ENCODE data around the gene DCBLD2. TPM values are rescaled to one million over a fixed set of nuclear protein-coding genes. Genes with fewer than 3 reads are reported as not detected.

DCBLD2 gene
- total and polyA plus RNA-seq, 2 of the 13 experiments (the other 11 are each of a cell fraction or from before 2014, with no cell fraction given), result 43.8 to 56.9 TPM

DNA sequence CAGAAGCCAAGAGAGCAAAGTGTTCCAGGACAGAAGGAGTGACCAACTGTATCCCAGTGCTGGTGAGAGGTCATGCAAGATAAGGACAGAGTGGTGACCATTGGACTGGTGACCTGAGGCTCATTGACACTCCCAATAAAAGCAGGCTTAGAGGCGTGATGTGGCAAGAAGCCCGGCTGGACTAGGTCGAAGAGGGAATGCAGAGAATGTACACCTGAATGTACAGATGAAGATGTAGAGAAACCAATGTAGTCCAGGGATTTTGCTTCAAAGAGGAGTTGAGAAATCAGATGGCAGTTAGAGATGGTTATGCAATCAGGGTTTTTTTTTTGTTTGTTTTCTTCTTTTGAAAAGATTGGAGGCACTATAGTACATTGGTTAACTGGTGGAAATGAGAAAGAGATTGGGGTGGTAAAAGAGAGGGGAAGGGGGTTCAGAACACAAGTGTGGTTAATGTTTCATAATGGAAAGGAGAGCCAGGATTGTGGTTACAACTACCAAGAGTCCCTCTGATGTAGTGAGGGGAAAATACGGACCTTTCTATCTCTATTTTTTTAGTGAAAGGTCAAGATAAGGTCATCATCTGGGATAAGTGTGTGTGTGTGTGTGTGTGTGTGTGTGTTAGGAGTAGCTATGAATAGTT lies 115.0 kb downstream of the DCBLD2 start (continued):
- TF ChIP-seq, protein P1, sequence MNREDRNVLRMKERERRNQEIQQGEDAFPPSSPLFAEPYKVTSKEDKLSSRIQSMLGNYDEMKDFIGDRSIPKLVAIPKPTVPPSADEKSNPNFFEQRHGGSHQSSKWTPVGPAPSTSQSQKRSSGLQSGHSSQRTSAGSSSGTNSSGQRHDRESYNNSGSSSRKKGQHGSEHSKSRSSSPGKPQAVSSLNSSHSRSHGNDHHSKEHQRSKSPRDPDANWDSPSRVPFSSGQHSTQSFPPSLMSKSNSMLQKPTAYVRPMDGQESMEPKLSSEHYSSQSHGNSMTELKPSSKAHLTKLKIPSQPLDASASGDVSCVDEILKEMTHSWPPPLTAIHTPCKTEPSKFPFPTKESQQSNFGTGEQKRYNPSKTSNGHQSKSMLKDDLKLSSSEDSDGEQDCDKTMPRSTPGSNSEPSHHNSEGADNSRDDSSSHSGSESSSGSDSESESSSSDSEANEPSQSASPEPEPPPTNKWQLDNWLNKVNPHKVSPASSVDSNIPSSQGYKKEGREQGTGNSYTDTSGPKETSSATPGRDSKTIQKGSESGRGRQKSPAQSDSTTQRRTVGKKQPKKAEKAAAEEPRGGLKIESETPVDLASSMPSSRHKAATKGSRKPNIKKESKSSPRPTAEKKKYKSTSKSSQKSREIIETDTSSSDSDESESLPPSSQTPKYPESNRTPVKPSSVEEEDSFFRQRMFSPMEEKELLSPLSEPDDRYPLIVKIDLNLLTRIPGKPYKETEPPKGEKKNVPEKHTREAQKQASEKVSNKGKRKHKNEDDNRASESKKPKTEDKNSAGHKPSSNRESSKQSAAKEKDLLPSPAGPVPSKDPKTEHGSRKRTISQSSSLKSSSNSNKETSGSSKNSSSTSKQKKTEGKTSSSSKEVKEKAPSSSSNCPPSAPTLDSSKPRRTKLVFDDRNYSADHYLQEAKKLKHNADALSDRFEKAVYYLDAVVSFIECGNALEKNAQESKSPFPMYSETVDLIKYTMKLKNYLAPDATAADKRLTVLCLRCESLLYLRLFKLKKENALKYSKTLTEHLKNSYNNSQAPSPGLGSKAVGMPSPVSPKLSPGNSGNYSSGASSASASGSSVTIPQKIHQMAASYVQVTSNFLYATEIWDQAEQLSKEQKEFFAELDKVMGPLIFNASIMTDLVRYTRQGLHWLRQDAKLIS (CRISPR knock-in tag; IDR thresholded peaks at IDR 0.05), result no peak
- TF ChIP-seq, protein P2, sequence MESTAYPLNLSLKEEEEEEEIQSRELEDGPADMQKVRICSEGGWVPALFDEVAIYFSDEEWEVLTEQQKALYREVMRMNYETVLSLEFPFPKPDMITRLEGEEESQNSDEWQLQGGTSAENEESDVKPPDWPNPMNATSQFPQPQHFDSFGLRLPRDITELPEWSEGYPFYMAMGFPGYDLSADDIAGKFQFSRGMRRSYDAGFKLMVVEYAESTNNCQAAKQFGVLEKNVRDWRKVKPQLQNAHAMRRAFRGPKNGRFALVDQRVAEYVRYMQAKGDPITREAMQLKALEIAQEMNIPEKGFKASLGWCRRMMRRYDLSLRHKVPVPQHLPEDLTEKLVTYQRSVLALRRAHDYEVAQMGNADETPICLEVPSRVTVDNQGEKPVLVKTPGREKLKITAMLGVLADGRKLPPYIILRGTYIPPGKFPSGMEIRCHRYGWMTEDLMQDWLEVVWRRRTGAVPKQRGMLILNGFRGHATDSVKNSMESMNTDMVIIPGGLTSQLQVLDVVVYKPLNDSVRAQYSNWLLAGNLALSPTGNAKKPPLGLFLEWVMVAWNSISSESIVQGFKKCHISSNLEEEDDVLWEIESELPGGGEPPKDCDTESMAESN (CRISPR knock-in tag; conservative IDR thresholded peaks at IDR 0.05), result 0 out of 2 replicates have a peak, but pooled peaks have one; percentile 38
- TF ChIP-seq RCOR2 (CRISPR knock-in tag; IDR thresholded peaks at IDR 0.05) (peak; percentile 87), EZH2 (conservative IDR thresholded peaks at IDR 0.05; ENCODE audit: low read depth, low read length) (no peak), CBFB (CRISPR knock-in tag; IDR thresholded peaks at IDR 0.05) (peak; percentile 44; the same call in 1 of the 2 replicates), YEATS4 (CRISPR knock-in tag; IDR thresholded peaks at IDR 0.05; ENCODE audit: borderline replicate concordance) (no peak), KDM2A (CRISPR knock-in tag; IDR thresholded peaks at IDR 0.05; ENCODE audit: borderline replicate concordance, low read depth) (no peak), ZNF501 (CRISPR knock-in tag; IDR thresholded peaks at IDR 0.05) (0 out of 2 replicates have a peak, but pooled peaks have one; percentile 26), HDAC2 (CRISPR knock-in tag; IDR thresholded peaks at IDR 0.05) (peak; percentile 90), ZNF180 (CRISPR knock-in tag; IDR thresholded peaks at IDR 0.05; ENCODE audit: borderline replicate concordance, low read depth) (no peak), ZC3H13 (CRISPR knock-in tag; IDR thresholded peaks at IDR 0.05) (0 out of 2 replicates have a peak, but pooled peaks have one; percentile 38), KAT2B (IDR thresholded peaks at IDR 0.05; ENCODE audit: borderline replicate concordance, low read depth, low read length) (no peak), ZNF761 (CRISPR knock-in tag; conservative IDR thresholded peaks at IDR 0.05) (0 out of 2 replicates have a peak, but pooled peaks have one; percentile 19), SMAD1 (CRISPR knock-in tag; IDR thresholded peaks at IDR 0.05; ENCODE audit: borderline replicate concordance, low read depth) (no peak)
- TF ChIP-seq, protein P3, sequence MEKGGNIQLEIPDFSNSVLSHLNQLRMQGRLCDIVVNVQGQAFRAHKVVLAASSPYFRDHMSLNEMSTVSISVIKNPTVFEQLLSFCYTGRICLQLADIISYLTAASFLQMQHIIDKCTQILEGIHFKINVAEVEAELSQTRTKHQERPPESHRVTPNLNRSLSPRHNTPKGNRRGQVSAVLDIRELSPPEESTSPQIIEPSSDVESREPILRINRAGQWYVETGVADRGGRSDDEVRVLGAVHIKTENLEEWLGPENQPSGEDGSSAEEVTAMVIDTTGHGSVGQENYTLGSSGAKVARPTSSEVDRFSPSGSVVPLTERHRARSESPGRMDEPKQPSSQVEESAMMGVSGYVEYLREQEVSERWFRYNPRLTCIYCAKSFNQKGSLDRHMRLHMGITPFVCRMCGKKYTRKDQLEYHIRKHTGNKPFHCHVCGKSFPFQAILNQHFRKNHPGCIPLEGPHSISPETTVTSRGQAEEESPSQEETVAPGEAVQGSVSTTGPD (CRISPR knock-in tag; IDR thresholded peaks at IDR 0.05), result 0 out of 2 replicates have a peak, but pooled peaks have one; percentile 28
- TF ChIP-seq, protein P4, sequence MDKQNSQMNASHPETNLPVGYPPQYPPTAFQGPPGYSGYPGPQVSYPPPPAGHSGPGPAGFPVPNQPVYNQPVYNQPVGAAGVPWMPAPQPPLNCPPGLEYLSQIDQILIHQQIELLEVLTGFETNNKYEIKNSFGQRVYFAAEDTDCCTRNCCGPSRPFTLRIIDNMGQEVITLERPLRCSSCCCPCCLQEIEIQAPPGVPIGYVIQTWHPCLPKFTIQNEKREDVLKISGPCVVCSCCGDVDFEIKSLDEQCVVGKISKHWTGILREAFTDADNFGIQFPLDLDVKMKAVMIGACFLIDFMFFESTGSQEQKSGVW (CRISPR knock-in tag; IDR thresholded peaks at IDR 0.05; ENCODE audit: borderline replicate concordance), result no peak
- TF ChIP-seq, protein P5, sequence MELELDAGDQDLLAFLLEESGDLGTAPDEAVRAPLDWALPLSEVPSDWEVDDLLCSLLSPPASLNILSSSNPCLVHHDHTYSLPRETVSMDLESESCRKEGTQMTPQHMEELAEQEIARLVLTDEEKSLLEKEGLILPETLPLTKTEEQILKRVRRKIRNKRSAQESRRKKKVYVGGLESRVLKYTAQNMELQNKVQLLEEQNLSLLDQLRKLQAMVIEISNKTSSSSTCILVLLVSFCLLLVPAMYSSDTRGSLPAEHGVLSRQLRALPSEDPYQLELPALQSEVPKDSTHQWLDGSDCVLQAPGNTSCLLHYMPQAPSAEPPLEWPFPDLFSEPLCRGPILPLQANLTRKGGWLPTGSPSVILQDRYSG (CRISPR knock-in tag; IDR thresholded peaks at IDR 0.05), result no peak
- TF ChIP-seq, protein P6, sequence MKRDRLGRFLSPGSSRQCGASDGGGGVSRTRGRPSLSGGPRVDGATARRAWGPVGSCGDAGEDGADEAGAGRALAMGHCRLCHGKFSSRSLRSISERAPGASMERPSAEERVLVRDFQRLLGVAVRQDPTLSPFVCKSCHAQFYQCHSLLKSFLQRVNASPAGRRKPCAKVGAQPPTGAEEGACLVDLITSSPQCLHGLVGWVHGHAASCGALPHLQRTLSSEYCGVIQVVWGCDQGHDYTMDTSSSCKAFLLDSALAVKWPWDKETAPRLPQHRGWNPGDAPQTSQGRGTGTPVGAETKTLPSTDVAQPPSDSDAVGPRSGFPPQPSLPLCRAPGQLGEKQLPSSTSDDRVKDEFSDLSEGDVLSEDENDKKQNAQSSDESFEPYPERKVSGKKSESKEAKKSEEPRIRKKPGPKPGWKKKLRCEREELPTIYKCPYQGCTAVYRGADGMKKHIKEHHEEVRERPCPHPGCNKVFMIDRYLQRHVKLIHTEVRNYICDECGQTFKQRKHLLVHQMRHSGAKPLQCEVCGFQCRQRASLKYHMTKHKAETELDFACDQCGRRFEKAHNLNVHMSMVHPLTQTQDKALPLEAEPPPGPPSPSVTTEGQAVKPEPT (CRISPR knock-in tag; IDR thresholded peaks at IDR 0.05; ENCODE audit: low read depth), result no peak

Measured in HepG2 (cell line).